H1 (cell line): ENCODE measurements around the gene GNG11. TPM values are rescaled to one million over a fixed set of nuclear protein-coding genes. Genes with fewer than 3 reads are reported as not detected.
A peak's percentile ranks its signal among the peaks of the same experiment; 100 is the strongest.

Experiments
- CBX8 ChIP-seq: fragments of 300-800, 300-1000 bp; sonication (generic); IDR thresholded peaks from 2 replicates; pipeline ENCODE4 v1.7.1; 2016; ENCODE audit warnings: low read depth, low read length, borderline replicate concordance
- CHD1 ChIP-seq: IDR thresholded peaks from 2 replicates; pipeline ENCODE4 v1.6.1; 2012; ENCODE audit warnings: low read depth, low read length, improper control_type of control experiment
- EGR1 ChIP-seq: IDR thresholded peaks from 2 replicates; pipeline ENCODE4 v1.6.1; 2011; ENCODE audit warnings: low read depth, low read length, borderline replicate concordance
- EZH2 ChIP-seq: fragments of 200-600 bp; sonication (generic); IDR thresholded peaks from 2 replicates; pipeline ENCODE4 v1.7.1; 2012; ENCODE audit warnings: low read depth, mild to moderate bottlenecking, moderate library complexity, low read length, inconsistent platforms; ENCODE audit not compliant: severe bottlenecking
- GTF2F1 ChIP-seq: IDR thresholded peaks from 2 replicates; pipeline ENCODE4 v1.6.1; 2012; ENCODE audit warnings: low read depth, low read length, improper control_type of control experiment, borderline replicate concordance
- HDAC6 ChIP-seq: IDR thresholded peaks from one replicate; pipeline ENCODE4 v1.7.1; 2012; ENCODE audit warnings: low read depth, mild to moderate bottlenecking, inconsistent platforms, low read length, moderate library complexity
- JUND ChIP-seq: IDR thresholded peaks from 2 replicates; pipeline ENCODE4 v1.6.1; 2011; ENCODE audit warnings: mild to moderate bottlenecking, improper control_type of control experiment, low read length
- KDM5A ChIP-seq: fragments of 200-600 bp; IDR thresholded peaks from 2 replicates; pipeline ENCODE4 v1.7.1; 2012; ENCODE audit warnings: mild to moderate bottlenecking, low read length, inconsistent platforms, mixed read lengths
- MAFK ChIP-seq: IDR thresholded peaks from 2 replicates; pipeline ENCODE4 v1.6.1; 2012; ENCODE audit warnings: low read depth, mild to moderate bottlenecking, improper control_type of control experiment, low read length
- POLR2AphosphoS5 ChIP-seq: IDR thresholded peaks from 2 replicates; pipeline ENCODE4 v1.6.1; 2011; ENCODE audit warnings: low read depth, low read length
- RBBP5 ChIP-seq: IDR thresholded peaks from 2 replicates; pipeline ENCODE4 v1.7.1; 2012; ENCODE audit warnings: low read depth, mild to moderate bottlenecking, inconsistent platforms, low read length, moderate library complexity, borderline replicate concordance
- SIRT6 ChIP-seq: IDR thresholded peaks from one replicate; pipeline ENCODE4 v1.7.1; 2012; ENCODE audit warnings: low read length, inconsistent platforms
- TBP ChIP-seq: IDR thresholded peaks from 2 replicates; pipeline ENCODE4 v1.6.1; 2011; ENCODE audit warnings: low read depth, low read length, improper control_type of control experiment
- USF2 ChIP-seq: IDR thresholded peaks from 2 replicates; pipeline ENCODE4 v1.6.1; 2011; ENCODE audit warnings: low read length, improper control_type of control experiment
- ZNF274 ChIP-seq: IDR thresholded peaks from 2 replicates; pipeline ENCODE4 v1.7.0; 2012; ENCODE audit warnings: low read length, borderline replicate concordance; ENCODE audit errors: extremely low read depth
- polyA plus RNA-seq, 7 experiments: library from polyadenylated mRNA; depleted of rRNA in 3 of 7; stranded (reverse) in 5 of 7; unstranded in 2 of 7; fragments of >200 nt in 5 of 7; fragments of 200-250 nt in 2 of 7; gene quantifications; 1 replicate in 5 of 7; 2 replicates in 1 of 7; 4 replicates in 1 of 7; pipeline versions ENCODE4 v1.2.1 to v1.2.3, GENCODE V29; 2011 to 2013; ENCODE audit warnings: missing spikeins in 2 of 7, mixed read lengths in 2 of 7
- total RNA-seq: library from RNA; stranded (reverse); fragmentation: NEBNext Ultra II Directional; extraction: Animal tissue kit (Norgen Biotek cat#: 25700); gene quantifications from 2 replicates; pipeline ENCODE4 v1.2.1, GENCODE V29; 2021

GNG11 gene
- total and polyA plus RNA-seq, 2 of the 8 experiments (the other 6 are each of a cell fraction or from before 2014, with no cell fraction given): 0.38 to 1.3 TPM

GRCh38 chr7:93890041-93890463, 31.5 kb upstream of the GNG11 start (continued):
- TF ChIP-seq CHD1: no peak
- no peak for TF ChIP-seq GTF2F1
- no peak for TF ChIP-seq POLR2AphosphoS5
- no peak for TF ChIP-seq RBBP5
- no peak for TF ChIP-seq ZNF274
- no peak for TF ChIP-seq KDM5A
- TF ChIP-seq SIRT6: no peak
- TF ChIP-seq USF2: no peak
- peak; percentile 63 for TF ChIP-seq TBP
- no peak for TF ChIP-seq HDAC6
- TF ChIP-seq EGR1: no peak
- no peak for TF ChIP-seq CBX8
- TF ChIP-seq JUND: no peak
- no peak for TF ChIP-seq EZH2
- TF ChIP-seq MAFK: no peak
